Measurements from ENCODE around the gene SND1.

SND1 gene

GRCh38 chr7:127682140-127682539, 30.1 kb downstream of the SND1 start:
- H3K9me3 ChIP-seq (ENCODE audit: severe bottlenecking) = peaks cover 5% of the 10 kb centered on the region
- H3K36me3 ChIP-seq (ENCODE audit: low read depth) = peaks cover 75% of the 10 kb centered on the region
- H3K27ac ChIP-seq (ENCODE audit: poor library complexity, severe bottlenecking) = no peak overlapping the region
- no peak for TF ChIP-seq CTCF (IDR thresholded peaks at IDR 0.05; ENCODE audit: poor library complexity, severe bottlenecking)
- DNase-seq (ENCODE audit: low spot score) (no peak), ATAC-seq (ENCODE audit: low read depth) (no peak)
- H3K4me1 ChIP-seq (ENCODE audit: insufficient read depth, poor library complexity, severe bottlenecking) = no peaks in the 10 kb centered on the region
- H3K4me3 ChIP-seq (ENCODE audit: severe bottlenecking) = no peak overlapping the region
- H3K27me3 ChIP-seq (ENCODE audit: insufficient read depth, poor library complexity, severe bottlenecking) = no peaks in the 10 kb centered on the region

GRCh38 chr7:127683776-127684681, 32.0 kb downstream of the SND1 start:
- peaks cover 73% of the 10 kb centered on the region for H3K36me3 ChIP-seq (ENCODE audit: low read depth)
- no peak overlapping the region for H3K27ac ChIP-seq (ENCODE audit: poor library complexity, severe bottlenecking)
- peaks cover 5% of the 10 kb centered on the region for H3K9me3 ChIP-seq (ENCODE audit: severe bottlenecking)
- DNase-seq (ENCODE audit: low spot score) (no peak), ATAC-seq (ENCODE audit: low read depth) (no peak)
- no peak overlapping the region for H3K4me3 ChIP-seq (ENCODE audit: severe bottlenecking)
- no peak for TF ChIP-seq CTCF (IDR thresholded peaks at IDR 0.05; ENCODE audit: poor library complexity, severe bottlenecking)
- no peaks in the 10 kb centered on the region for H3K27me3 ChIP-seq (ENCODE audit: insufficient read depth, poor library complexity, severe bottlenecking)
- H3K4me1 ChIP-seq (ENCODE audit: insufficient read depth, poor library complexity, severe bottlenecking) = peaks cover 5% of the 10 kb centered on the region

- no peaks in the 10 kb centered on the region for H3K9me3 ChIP-seq (ENCODE audit: severe bottlenecking)
- no peaks in the 10 kb centered on the region for H3K27me3 ChIP-seq (ENCODE audit: insufficient read depth, poor library complexity, severe bottlenecking)
- TF ChIP-seq CTCF (IDR thresholded peaks at IDR 0.05; ENCODE audit: poor library complexity, severe bottlenecking) = no peak
- no peak overlapping the region for H3K4me3 ChIP-seq (ENCODE audit: severe bottlenecking)
- DNase-seq (ENCODE audit: low spot score) (no peak), ATAC-seq (ENCODE audit: low read depth) (peak; percentile 88)
- peaks cover 12% of the 10 kb centered on the region for H3K4me1 ChIP-seq (ENCODE audit: insufficient read depth, poor library complexity, severe bottlenecking)
- H3K27ac ChIP-seq (ENCODE audit: poor library complexity, severe bottlenecking) = peak overlapping the region; percentile 53
- peaks cover 70% of the 10 kb centered on the region for H3K36me3 ChIP-seq (ENCODE audit: low read depth)
Measured at GRCh38 chr7:127689194-127689772, 37.3 kb downstream of the SND1 start.

- DNase-seq (ENCODE audit: low spot score) (no peak), ATAC-seq (ENCODE audit: low read depth) (no peak)
- TF ChIP-seq CTCF (IDR thresholded peaks at IDR 0.05; ENCODE audit: poor library complexity, severe bottlenecking) = no peak
- Histone ChIP-seq H3K36me3 (ENCODE audit: low read depth) (peaks cover 80% of the 10 kb centered on the region), H3K27me3 (ENCODE audit: insufficient read depth, poor library complexity, severe bottlenecking) (no peaks in the 10 kb centered on the region), H3K4me1 (ENCODE audit: insufficient read depth, poor library complexity, severe bottlenecking) (peaks cover 12% of the 10 kb centered on the region), H3K9me3 (ENCODE audit: severe bottlenecking) (no peaks in the 10 kb centered on the region), H3K4me3 (ENCODE audit: severe bottlenecking) (no peak overlapping the region), H3K27ac (ENCODE audit: poor library complexity, severe bottlenecking) (no peak overlapping the region)
Measured at GRCh38 chr7:127690337-127690736, 38.3 kb downstream of the SND1 start.

- no peak overlapping the region for H3K27ac ChIP-seq (ENCODE audit: poor library complexity, severe bottlenecking)
- no peak for TF ChIP-seq CTCF (IDR thresholded peaks at IDR 0.05; ENCODE audit: poor library complexity, severe bottlenecking)
- DNase-seq (ENCODE audit: low spot score) = no peak
- peaks cover 80% of the 10 kb centered on the region for H3K36me3 ChIP-seq (ENCODE audit: low read depth)
- H3K9me3 ChIP-seq (ENCODE audit: severe bottlenecking) = no peaks in the 10 kb centered on the region
- peaks cover 12% of the 10 kb centered on the region for H3K4me1 ChIP-seq (ENCODE audit: insufficient read depth, poor library complexity, severe bottlenecking)
- no peak for ATAC-seq (ENCODE audit: low read depth)
- no peaks in the 10 kb centered on the region for H3K27me3 ChIP-seq (ENCODE audit: insufficient read depth, poor library complexity, severe bottlenecking)
- H3K4me3 ChIP-seq (ENCODE audit: severe bottlenecking) = no peak overlapping the region
Measured at GRCh38 chr7:127690806-127691205, 38.8 kb downstream of the SND1 start.
